ENCODE results near the gene COL27A1. TPM values are rescaled to one million over a fixed set of nuclear protein-coding genes. Genes with fewer than 3 reads are reported as not detected.

Gene COL27A1
- total RNA-seq, 3 donors from 2014 or later = 1.4 to 2.8 (median 1.7) TPM

DNA sequence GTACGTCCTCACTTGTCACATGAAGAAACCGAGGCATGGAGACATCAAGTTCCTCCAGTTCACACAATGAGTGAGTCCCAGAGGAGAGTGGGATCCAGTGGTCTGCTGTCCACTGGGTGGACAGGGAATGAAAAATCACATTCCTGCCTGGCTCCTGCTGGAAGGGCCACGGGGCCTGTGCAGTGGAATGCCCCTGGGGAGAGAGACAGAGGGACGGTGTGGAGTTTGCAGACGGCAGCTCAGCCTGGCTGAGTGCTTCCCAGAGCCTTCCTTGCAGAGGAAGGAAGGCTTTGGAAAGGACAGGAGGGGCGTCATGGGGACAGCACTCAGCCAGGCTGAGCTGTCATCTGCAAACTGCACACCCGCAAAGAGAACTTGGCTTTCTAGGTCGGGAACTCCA lies 74.7 kb downstream of the COL27A1 start:
- H3K9me3 Mint-ChIP-seq = no peaks in the 10 kb centered on the region
- H3K27me3 Mint-ChIP-seq (ENCODE audit: low read depth) = peaks cover 7% of the 10 kb centered on the region
- no peaks in the 10 kb centered on the region for H3K36me3 Mint-ChIP-seq (ENCODE audit: insufficient read depth)
- DNase-seq = no peak
- no peaks in the 10 kb centered on the region for H3K4me1 Mint-ChIP-seq (ENCODE audit: low read depth)
- no peak overlapping the region for H3K4me3 Mint-ChIP-seq
- ATAC-seq = no peak

DNA sequence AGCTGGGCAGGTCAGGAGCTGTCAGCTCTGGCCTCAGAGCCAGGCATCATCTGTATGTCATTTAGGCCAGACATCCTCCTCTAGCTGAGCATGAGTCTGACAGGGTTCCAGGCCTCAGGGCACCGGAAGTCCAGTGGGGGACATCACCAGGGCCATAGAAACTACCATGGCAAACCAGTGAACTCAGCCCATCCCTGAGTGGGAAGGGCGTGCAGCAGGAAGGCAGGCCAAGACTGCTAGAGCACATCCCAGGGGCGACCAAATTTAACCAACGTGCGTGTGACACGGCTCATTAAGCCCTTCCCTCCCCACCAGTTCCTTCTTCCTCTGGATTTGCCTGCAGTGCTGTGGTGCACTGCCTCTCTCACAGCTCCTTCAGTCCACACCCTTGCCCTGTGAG lies 75.9 kb downstream of the COL27A1 start:
- Mint-ChIP-seq H3K4me3 (no peak overlapping the region), H3K4me1 (ENCODE audit: low read depth) (no peaks in the 10 kb centered on the region), H3K27me3 (ENCODE audit: low read depth) (peaks cover 11% of the 10 kb centered on the region), H3K9me3 (no peaks in the 10 kb centered on the region), H3K36me3 (ENCODE audit: insufficient read depth) (no peaks in the 10 kb centered on the region)
- no peak for ATAC-seq
- DNase-seq = no peak

DNA sequence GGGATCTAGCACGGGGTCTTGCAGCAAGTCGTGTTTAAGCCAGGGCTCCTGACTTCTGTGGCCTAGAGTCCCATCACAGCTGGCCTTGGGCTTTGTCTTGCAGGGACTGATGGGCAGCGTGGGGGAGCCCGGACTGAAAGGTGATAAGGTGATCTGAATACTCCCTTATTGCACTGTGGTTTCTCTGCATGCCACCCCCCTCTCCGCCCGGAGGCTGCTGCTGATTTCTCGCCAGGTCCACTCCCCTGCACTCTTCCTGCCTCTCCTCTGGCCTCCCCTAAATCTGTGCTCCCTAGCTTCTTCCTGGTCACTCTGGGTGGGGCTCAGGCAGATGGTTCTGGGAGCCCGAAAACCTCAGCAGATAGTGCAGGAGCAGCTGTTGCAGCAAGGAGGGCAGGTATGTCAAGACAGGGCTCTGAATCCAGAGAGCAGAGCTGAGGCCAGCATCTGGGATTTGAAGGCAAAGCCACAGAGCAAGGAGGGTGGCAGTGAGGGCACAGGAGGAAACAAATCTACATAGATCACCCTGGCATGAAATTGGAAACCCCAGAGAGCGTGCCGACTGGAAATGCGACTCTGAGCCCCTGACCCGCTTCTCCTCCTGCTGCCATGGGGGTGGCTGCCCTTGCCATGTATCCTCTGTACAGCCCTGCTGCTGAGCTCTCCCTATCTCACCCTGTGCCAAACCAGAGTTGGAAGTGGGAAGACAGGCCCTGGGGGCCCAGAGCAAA lies 76.5 kb downstream of the COL27A1 start:
- DNase-seq = no peak
- Mint-ChIP-seq H3K27me3 (ENCODE audit: low read depth) (peaks cover 11% of the 10 kb centered on the region), H3K9me3 (no peaks in the 10 kb centered on the region), H3K36me3 (ENCODE audit: insufficient read depth) (no peaks in the 10 kb centered on the region), H3K4me3 (no peak overlapping the region), H3K4me1 (ENCODE audit: low read depth) (no peaks in the 10 kb centered on the region)
- ATAC-seq = no peak

DNA sequence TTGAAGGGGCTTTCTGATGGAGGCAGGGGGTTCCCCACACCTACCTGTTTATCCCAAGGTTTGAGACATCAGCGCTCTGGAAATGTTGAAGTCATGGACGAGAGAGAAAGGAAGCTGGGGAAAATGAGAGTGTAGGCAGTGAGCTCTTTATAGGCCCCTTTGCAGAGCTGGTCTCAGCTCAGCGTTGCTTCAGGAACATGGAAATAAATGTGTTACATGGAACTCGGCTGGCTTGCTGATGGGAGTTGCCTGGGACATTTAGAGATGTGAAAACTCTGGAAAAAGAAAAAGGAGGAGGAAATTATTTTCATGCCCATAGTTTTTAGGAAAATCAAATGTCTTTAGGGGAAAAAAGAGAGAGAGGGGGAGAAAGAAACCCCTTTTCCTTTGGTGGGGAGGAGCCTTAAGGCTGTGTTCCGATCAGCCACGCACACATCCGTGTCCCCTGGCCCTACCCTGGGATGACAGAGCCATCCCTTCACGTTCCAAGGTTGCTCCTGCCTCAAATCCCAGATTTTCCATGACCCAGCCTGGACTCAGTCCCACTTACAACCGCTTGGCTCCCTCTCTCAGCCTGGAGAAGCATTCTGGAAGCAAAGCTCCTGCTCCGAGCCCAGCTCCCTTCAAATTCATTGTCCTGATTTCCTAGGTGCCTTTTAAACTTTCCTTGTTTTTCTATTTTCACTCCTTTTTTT lies 78.3 kb downstream of the COL27A1 start:
- Mint-ChIP-seq H3K4me1 (ENCODE audit: low read depth) (no peaks in the 10 kb centered on the region), H3K9me3 (no peaks in the 10 kb centered on the region), H3K27me3 (ENCODE audit: low read depth) (peaks cover 8% of the 10 kb centered on the region)

DNA sequence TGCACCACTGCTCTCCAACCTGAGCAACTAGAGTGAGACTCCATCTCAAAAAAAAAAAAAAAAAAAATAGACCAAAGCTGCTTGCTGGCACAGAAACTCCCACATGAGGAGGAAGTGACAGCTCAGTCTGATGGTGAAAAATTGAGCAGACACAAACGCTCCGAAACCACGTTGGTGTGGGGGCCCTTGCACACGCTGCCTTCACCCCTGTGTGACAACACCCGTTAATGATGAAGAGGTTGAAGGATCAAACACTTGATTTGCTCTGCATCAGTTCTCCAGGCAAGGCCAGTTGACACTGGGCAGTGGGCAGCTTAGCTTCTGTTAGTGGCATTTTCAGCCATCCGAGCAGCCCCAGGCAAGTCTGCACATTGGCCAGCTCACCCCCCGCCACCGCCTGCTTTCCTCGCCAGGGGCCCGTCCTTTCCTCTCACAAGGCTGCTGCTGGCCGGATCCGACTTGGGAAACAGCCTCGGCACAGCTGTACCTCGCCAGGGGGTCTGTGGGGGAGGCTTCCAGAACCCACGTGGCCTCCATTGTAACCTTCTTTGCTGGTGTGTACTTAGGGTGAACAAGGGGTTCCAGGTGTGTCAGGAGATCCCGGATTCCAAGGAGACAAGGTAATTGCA lies 79.8 kb downstream of the COL27A1 start:
- H3K4me1 Mint-ChIP-seq (ENCODE audit: low read depth) = no peaks in the 10 kb centered on the region
- no peaks in the 10 kb centered on the region for H3K36me3 Mint-ChIP-seq (ENCODE audit: insufficient read depth)
- no peaks in the 10 kb centered on the region for H3K9me3 Mint-ChIP-seq
- no peak for DNase-seq
- peaks cover 12% of the 10 kb centered on the region for H3K27me3 Mint-ChIP-seq (ENCODE audit: low read depth)
- H3K4me3 Mint-ChIP-seq = no peak overlapping the region
- ATAC-seq = no peak

More for the DNA sequence above, 78.3 kb downstream of the COL27A1 start:
- no peak for ATAC-seq
- H3K36me3 Mint-ChIP-seq (ENCODE audit: insufficient read depth) = no peaks in the 10 kb centered on the region
- DNase-seq = no peak
- no peak overlapping the region for H3K4me3 Mint-ChIP-seq

DNA sequence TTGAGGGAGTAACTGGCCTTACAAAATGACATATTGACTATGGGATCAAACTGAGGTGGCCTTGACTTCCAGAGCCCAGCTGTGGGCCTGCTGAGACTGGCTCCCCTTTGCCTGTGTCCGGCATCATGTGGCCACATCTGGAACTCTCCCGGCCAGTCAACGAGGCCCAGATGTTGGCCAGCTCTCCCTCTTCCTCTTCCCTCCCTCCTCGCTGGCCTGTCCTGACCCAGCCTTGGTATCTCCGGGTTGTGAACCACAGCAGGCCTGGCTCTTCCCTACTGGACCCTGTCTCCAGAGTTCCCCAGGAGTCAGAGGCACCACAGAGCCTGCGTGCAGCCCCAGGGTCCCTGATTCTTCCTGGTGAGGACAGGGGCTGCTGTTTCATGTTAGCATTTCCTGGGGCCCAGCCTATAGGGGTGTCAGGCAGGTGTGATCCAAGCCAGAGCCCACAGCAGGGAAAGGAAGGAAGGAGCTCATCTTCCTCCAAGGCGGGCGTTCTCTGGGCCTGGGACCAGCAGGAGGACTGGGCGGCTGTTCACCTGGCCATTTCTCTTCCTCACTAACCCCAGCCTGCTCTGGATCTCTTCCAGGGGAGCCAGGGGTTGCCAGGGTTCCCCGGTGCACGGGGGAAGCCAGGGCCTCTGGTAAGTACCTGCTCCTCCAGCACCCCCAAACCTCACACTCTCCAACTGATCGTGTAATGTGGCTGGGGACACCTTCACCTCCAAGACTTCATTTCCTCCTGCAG lies 81.2 kb downstream of the COL27A1 start:
- no peaks in the 10 kb centered on the region for H3K36me3 Mint-ChIP-seq (ENCODE audit: insufficient read depth)
- no peak for ATAC-seq
- H3K4me3 Mint-ChIP-seq = no peak overlapping the region
- no peak for DNase-seq
- H3K4me1 Mint-ChIP-seq (ENCODE audit: low read depth) = no peaks in the 10 kb centered on the region
- H3K27me3 Mint-ChIP-seq (ENCODE audit: low read depth) = peaks cover 12% of the 10 kb centered on the region
- H3K9me3 Mint-ChIP-seq = no peaks in the 10 kb centered on the region

DNA sequence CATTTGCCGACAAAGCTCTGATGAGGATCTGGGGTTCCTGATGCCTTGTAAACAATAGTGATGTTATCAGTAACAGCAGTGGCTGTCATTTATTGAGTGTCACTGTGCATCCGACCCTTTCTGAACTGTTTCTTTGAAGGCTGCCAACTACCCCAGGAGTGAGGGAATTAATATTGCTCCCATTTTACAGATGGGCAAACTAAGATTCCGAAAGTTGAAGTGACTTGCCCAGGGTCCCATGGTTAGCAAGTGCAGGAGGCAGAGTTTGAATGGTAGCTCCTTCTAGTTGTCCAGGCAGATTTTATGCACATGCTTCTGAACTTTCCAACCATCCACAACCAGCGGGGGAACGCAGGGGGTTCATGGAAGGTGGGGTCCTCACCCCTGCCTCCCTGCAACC lies 81.9 kb downstream of the COL27A1 start:
- Mint-ChIP-seq H3K36me3 (ENCODE audit: insufficient read depth) (no peaks in the 10 kb centered on the region), H3K4me3 (no peak overlapping the region), H3K9me3 (no peaks in the 10 kb centered on the region), H3K4me1 (ENCODE audit: low read depth) (no peaks in the 10 kb centered on the region), H3K27me3 (ENCODE audit: low read depth) (peaks cover 12% of the 10 kb centered on the region)
- DNase-seq = no peak
- no peak for ATAC-seq

DNA sequence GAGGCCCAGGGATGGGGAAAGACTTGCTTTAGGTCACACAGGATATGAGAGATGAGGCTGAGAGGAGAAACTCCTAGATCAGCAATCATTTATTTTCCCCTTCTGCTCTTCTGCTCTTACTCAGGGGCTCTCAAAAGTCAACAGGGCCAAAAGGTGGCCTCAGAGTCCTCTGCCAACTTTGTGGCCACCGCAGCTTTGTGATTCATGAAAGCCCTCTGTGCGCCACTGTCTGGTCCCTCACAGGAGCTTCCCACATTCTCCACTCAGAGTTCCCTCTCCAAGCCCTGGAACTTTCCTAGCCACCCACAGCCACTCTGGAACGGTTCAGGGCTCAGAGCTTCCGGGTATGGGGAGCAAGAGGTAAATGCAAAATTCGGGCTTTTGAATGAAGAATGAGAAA lies 82.4 kb downstream of the COL27A1 start:
- DNase-seq (no peak), ATAC-seq (no peak)
- Mint-ChIP-seq H3K27me3 (ENCODE audit: low read depth) (peaks cover 12% of the 10 kb centered on the region), H3K4me3 (no peak overlapping the region), H3K9me3 (no peaks in the 10 kb centered on the region), H3K4me1 (ENCODE audit: low read depth) (no peaks in the 10 kb centered on the region), H3K36me3 (ENCODE audit: insufficient read depth) (no peaks in the 10 kb centered on the region)

DNA sequence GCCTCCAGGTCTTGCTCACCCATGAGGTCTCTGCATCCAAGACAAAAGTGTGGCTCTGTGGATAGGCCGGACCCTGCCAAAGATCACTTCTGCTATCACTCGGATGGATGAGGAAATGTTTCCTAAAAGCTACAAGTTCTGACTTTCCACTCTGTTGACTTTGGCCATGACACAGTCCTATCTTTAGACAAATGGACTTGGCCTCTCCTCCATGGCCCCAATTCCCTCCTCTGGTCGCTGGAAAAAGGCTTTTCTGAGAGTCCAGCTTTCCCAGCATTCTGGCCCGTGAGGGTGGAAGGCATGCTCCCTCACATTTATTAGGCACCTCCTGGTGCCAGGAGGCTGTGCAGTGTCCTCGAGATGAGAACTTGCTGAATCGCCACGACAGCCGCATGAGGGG lies 83.1 kb downstream of the COL27A1 start:
- Mint-ChIP-seq H3K27me3 (ENCODE audit: low read depth) (peaks cover 10% of the 10 kb centered on the region), H3K4me3 (no peak overlapping the region), H3K9me3 (no peaks in the 10 kb centered on the region), H3K4me1 (ENCODE audit: low read depth) (no peaks in the 10 kb centered on the region), H3K36me3 (ENCODE audit: insufficient read depth) (no peaks in the 10 kb centered on the region)
- no peak for DNase-seq
- ATAC-seq = no peak

DNA sequence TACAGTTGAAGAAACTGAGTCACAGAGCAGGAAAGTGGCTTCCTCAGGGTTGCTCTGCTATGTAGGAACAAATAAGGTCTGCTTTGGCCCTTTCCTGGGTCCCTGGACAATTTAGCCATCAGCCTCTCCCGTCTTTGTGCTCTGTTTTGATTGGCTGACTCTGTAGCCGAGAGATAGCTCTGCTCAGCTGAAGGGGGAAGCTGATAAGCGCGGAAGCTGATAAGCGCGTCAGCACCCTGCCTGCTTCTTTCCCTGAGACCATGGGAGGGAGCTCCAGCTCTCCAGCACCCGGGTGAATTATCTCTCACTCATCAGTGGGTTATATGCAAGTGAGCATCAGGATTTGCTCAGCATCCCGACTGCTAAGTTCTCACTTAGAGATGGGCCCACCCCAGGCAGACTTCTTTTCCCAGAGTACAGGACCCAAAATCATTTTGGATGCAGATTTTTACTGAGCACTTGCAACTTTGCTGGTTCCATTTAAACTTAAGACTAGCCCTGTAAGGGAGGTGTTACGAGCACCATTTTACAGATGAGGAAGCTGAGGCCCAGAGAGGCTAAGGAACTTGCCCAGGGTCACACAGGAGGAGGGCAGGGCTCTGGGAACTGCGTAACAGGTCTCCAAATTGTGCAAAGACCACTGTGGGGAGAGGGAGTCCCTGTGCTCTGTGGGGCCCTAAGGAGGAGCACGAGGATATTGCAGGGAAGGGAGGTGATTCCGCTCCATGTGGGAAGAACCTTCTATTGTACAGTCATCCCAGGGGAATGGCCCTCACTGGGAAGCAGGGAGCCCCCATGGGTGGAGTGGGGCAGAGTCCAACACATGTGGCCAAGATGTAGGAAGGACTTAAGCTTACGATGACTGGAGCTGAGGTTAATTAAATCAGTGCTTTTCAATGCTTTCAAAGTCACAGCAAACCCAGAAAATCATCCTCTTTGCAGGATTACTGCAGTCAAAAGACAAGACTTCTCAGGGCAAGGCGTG lies 83.8 kb downstream of the COL27A1 start:
- no peak overlapping the region for H3K4me3 Mint-ChIP-seq
- ATAC-seq (no peak), DNase-seq (no peak)
- no peaks in the 10 kb centered on the region for H3K36me3 Mint-ChIP-seq (ENCODE audit: insufficient read depth)
- H3K4me1 Mint-ChIP-seq (ENCODE audit: low read depth) = no peaks in the 10 kb centered on the region
- peaks cover 9% of the 10 kb centered on the region for H3K27me3 Mint-ChIP-seq (ENCODE audit: low read depth)
- H3K9me3 Mint-ChIP-seq = no peaks in the 10 kb centered on the region

DNA sequence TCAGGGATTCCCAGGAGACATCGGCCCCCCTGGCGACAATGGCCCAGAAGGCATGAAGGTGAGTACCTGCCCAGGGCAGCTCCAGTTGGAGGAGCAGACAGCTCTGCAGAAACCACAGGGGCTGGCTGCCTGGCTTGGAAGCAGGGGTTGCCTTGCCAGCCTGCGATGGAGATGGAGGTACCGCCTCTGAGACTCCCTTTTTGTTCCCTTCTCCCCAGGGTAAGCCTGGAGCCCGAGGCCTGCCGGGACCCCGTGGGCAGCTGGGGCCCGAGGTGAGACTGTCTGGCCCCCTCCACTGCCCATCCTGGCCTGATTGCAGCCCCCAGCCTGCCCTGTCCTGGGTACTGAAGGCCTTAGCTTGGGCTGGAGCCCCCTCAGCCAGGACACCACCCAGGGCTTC lies 84.9 kb downstream of the COL27A1 start:
- no peaks in the 10 kb centered on the region for H3K4me1 Mint-ChIP-seq (ENCODE audit: low read depth)
- no peak overlapping the region for H3K4me3 Mint-ChIP-seq
- peaks cover 9% of the 10 kb centered on the region for H3K27me3 Mint-ChIP-seq (ENCODE audit: low read depth)
- ATAC-seq (no peak), DNase-seq (no peak)
- H3K9me3 Mint-ChIP-seq = no peaks in the 10 kb centered on the region
- no peaks in the 10 kb centered on the region for H3K36me3 Mint-ChIP-seq (ENCODE audit: insufficient read depth)

DNA sequence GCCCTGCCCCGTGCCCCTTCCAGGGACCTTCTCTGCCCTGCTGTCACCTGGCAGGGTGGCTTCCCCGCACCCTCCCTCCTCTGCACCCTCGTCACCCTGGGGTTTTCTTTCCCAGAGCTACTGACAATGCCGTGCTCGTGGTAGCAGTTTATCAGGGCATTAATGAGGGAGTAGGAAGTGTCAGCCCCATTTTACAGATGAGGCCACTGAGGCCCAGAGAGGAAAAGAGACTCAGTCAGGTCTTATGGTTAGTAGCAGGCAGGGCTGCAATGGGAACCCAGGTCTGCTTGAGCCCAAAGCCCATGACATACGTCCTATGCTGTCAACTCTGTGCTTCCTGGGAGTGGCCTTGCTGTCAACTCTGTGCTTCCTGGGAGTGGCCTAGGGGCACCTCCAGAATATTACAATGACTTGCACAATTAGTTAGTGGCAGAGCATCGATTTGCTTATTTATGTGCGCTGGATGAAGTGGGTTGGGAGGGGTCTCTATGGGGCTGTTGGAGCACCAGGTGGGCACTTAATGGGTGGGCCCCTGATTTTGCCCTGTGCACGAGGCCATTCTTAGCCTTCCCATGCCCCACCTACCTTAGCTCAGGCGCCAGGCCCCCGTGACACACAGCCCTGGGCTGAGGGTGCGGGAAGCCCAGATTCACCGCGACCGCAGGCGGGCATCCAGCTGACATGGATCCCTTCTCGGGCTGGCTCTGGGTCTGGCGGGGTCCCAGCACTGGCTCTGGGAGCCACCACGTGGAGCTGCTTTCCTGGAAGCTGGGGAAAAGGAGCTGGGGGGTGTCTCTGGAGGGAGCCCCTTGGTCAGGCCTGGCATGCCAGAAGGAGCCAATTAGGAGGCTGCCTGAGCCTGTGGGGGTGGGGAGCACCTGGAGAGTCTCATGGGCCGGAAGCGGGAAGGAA lies 85.6 kb downstream of the COL27A1 start:
- H3K9me3 Mint-ChIP-seq = no peaks in the 10 kb centered on the region
- H3K36me3 Mint-ChIP-seq (ENCODE audit: insufficient read depth) = no peaks in the 10 kb centered on the region
- H3K4me1 Mint-ChIP-seq (ENCODE audit: low read depth) = no peaks in the 10 kb centered on the region
- peaks cover 6% of the 10 kb centered on the region for H3K27me3 Mint-ChIP-seq (ENCODE audit: low read depth)
- peak in 1 of 2 donors; percentile 38 for ATAC-seq
- no peak for DNase-seq
- no peak overlapping the region for H3K4me3 Mint-ChIP-seq

DNA sequence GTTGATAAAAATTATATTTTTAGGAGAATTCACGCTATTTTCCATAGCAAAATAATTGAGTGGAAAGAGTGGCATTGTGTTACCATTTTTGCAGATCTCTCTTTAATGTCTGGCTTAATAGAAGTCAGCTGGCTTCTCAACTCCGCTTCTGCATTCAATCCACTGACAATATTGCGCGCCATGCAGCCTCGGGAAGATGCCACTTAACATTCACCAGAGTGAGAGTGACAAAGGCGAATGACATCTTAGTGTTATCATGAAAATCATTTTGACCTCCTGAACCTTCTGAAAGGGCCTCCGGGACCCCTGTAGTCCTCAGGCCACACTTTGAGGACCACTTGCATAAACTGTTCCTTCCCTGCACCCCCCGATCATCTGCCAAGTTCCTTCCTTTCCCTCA lies 87.5 kb downstream of the COL27A1 start:
- peaks cover 6% of the 10 kb centered on the region for H3K27me3 Mint-ChIP-seq (ENCODE audit: low read depth)
- H3K4me3 Mint-ChIP-seq = no peak overlapping the region
- no peaks in the 10 kb centered on the region for H3K9me3 Mint-ChIP-seq
- DNase-seq (no peak), ATAC-seq (no peak)
- H3K4me1 Mint-ChIP-seq (ENCODE audit: low read depth) = no peaks in the 10 kb centered on the region
- H3K36me3 Mint-ChIP-seq (ENCODE audit: insufficient read depth) = no peaks in the 10 kb centered on the region

All from activated T-cell treated with anti-CD3 and anti-CD28 coated beads, Interleukin-2, amount 50 U/mL, for 4 hours (primary cell).